ENCODE results near the gene EPB41L1.

The EPB41L1 gene

GRCh38 chr20:36197271-36197670 lies 42.7 kb downstream of the EPB41L1 start:
- DNase-seq = no peak

GRCh38 chr20:36199345-36200257 lies 45.1 kb downstream of the EPB41L1 start:
- DNase-seq = peak; percentile 64 to 69

- no peak for DNase-seq
Measured at GRCh38 chr20:36200451-36200850, 45.9 kb downstream of the EPB41L1 start.

- no peak for DNase-seq
Measured at GRCh38 chr20:36201198-36201597, 46.7 kb downstream of the EPB41L1 start.

GRCh38 chr20:36202891-36203338 lies 48.4 kb downstream of the EPB41L1 start:
- peak; percentile 70 to 74 for DNase-seq

GRCh38 chr20:36203861-36204260 lies 49.3 kb downstream of the EPB41L1 start:
- no peak for DNase-seq

GRCh38 chr20:36205026-36205425 lies 50.5 kb downstream of the EPB41L1 start:
- no peak for DNase-seq

- DNase-seq = no peak
Measured at GRCh38 chr20:36206068-36206467, 51.5 kb downstream of the EPB41L1 start.

- DNase-seq = no peak
Measured at GRCh38 chr20:36206641-36207040, 52.1 kb downstream of the EPB41L1 start.

- DNase-seq = no peak
Measured at GRCh38 chr20:36207602-36208001, 53.1 kb downstream of the EPB41L1 start.

GRCh38 chr20:36208257-36208656 lies 53.7 kb downstream of the EPB41L1 start:
- no peak for DNase-seq

- no peak for DNase-seq
Measured at GRCh38 chr20:36210436-36211021, 56.0 kb downstream of the EPB41L1 start.

- DNase-seq = no peak
Measured at GRCh38 chr20:36213362-36213761, 58.8 kb downstream of the EPB41L1 start.

GRCh38 chr20:36214684-36215256 lies 60.2 kb downstream of the EPB41L1 start:
- peak; percentile 20 to 21 for DNase-seq

GRCh38 chr20:36215778-36216177 lies 61.2 kb downstream of the EPB41L1 start:
- no peak for DNase-seq

GRCh38 chr20:36216314-36217025 lies 61.9 kb downstream of the EPB41L1 start:
- no peak for DNase-seq

GRCh38 chr20:36217226-36217625 lies 62.7 kb downstream of the EPB41L1 start:
- no peak for DNase-seq

GRCh38 chr20:36218380-36219064 lies 64.0 kb downstream of the EPB41L1 start:
- DNase-seq = no peak

- DNase-seq = no peak
Measured at GRCh38 chr20:36219671-36220220, 65.2 kb downstream of the EPB41L1 start.

- no peak for DNase-seq
Measured at GRCh38 chr20:36225666-36226065, 71.1 kb downstream of the EPB41L1 start.

GRCh38 chr20:36228770-36229169 lies 74.2 kb downstream of the EPB41L1 start:
- no peak for DNase-seq

- no peak for DNase-seq
Measured at GRCh38 chr20:36230019-36230418, 75.5 kb downstream of the EPB41L1 start.
